ENCODE data around the gene APMAP.
A peak's percentile ranks its signal among the peaks of the same experiment; 100 is the strongest.
"Not testable (repeated sequence)": the region's sequence is repeated elsewhere in the genome, so short reads cannot be mapped to it uniquely, and the experiment has no call there.

The APMAP gene

DNA sequence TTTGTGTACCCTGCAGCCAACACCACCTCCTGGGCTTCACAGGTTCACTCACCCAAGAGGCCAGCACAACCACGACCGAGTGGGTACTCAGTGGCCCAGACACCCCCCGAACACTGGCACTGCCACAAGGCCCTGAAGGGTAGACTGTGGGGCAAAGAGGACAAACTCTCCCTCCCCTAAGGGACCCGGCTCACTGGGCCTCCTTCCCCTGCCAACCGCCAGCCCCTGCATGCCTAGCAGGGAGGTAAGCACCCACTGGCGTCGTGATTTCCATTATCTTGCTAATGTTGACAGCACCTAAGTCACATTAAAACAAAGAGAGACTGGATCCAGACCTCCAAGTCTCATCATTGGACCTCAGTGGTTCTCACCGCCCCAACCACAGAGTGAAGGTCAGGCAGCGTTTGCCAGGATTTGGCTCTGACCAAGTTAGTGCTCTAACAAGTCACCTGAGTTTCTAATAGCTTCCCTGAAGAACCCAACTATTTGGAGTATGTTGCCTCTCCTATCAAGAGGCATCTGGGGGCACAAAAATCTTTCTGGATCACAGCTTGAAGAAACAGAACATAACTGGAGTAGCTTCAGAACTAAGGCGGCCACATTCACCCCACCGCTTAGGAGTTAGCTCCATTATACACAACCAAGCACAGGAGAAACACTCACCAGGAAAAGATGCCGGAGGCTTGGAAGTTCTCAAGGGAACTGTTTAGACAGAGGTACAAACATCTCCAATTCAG is 14.0 kb upstream of the APMAP start:
- no peak for DNase-seq

DNA sequence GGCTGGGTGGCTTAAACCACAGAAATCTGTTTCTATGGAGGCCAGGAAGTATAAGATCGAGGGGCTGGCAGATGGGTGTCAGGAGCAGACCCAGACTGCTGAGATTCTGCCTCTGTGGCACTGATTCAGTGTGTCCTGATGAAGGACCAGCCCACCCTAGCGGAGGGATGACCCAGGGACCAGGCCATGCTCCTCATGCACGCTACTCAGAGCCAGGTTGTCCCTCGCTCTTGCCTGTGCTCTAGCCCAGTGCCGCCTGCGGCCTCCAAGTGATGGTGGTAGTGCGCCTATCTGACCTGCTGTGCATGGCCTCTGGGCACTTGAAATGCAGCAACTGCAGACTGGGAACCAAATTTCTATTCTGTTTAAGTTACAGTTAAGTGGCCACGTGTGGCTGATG is 13.1 kb upstream of the APMAP start:
- no peak for DNase-seq

DNA sequence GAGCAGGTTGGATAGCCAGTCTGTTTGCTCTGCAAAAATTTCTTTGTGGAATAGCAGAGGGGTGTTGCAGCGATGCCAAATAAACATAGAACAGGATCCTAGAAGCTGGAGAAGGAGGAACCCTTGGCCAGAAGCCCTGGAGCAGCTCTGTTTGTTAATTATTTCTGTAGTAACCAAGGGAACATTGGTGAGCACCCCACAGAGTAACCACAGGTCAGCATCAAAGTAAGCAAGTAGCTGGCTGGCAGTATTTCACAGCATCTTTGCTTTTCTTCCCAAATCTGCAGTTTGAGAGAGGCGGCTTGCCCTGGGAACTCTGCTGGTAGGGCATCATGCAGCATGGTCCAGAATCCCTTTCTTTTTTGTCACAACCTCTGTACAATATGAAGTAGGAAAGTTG is 12.7 kb upstream of the APMAP start:
- no peak for DNase-seq

DNA sequence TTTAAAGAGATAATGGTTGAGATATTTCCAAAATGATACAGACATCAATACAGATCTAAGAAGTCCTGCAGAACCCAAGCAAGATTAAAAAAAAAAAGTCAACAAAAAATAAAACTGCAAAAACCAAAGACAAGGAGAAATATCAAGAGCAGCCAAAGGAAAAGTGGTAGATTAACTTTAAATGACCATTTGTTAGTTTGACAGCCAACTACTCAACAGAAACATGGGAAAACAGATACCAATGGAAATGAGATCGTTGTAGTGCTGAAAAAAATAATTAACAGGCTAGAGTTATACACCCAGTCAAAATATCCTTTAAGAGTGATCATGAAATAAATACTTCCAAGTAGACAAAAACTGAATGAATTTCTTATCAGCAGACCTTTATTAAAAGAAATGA is 10.5 kb upstream of the APMAP start:
- DNase-seq: no peak

DNA sequence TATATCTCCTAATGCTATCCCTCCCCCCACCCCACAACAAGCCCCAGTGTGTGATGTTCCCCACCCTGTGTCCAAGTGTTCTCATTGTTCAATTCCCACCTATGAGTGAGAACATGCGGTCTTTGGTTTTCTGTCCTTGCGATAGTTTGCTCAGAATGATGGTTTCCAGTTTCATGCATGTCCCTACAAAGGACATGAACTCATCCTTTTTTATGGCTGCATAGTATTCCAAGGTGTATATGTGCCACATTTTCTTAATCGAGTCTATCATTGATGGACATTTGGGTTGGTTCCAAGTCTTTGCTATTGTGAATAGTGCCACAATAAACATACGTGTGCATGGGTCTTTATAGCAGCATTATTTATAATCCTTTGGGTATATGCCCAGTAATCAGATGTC is 8.8 kb upstream of the APMAP start:
- not testable (repeated sequence) for DNase-seq

DNA sequence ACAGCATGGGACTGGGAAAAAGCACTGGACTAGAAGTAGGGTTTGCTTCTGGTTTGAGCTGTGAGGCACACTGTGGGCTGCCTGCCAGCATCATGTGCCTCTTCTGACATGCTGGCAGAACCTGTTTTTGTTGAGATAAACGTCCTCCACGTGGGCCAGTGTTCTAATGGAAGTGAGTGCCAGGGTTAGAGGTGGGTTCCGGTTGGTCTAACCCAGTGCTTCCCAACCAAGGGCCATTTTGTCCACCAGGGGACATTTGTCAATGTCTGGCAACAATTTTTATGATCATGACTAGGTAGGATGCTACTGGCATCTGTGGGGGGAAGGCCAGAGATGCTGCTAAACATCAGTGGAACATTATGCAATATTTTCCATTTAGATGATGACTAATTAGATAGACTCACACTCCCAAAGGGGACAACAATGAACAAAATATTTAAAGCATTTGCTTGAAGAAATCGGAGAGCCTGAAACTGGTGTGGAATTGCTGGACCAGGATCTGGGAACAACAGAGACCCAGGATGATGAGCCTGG is 7.8 kb upstream of the APMAP start:
- no peak for DNase-seq

DNA sequence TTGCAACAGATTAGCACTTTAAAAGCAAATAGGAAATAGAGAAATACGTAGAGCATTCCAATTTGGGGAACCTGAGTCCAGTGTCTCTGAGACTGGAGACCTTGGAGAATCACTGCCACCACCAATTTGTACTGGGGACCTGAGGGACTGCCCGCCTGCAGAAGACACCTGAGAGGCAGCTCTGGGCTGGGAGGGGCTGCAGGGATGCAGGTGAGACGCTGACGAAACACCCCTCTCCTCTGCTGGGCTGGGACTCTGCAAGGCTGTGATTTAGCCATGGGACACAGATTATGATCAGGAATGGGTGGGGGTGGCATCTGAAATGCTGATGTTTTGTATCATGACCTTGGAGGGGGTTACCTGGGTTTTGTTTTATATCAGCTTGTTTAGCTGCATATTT is 7.0 kb upstream of the APMAP start:
- DNase-seq: no peak

DNA sequence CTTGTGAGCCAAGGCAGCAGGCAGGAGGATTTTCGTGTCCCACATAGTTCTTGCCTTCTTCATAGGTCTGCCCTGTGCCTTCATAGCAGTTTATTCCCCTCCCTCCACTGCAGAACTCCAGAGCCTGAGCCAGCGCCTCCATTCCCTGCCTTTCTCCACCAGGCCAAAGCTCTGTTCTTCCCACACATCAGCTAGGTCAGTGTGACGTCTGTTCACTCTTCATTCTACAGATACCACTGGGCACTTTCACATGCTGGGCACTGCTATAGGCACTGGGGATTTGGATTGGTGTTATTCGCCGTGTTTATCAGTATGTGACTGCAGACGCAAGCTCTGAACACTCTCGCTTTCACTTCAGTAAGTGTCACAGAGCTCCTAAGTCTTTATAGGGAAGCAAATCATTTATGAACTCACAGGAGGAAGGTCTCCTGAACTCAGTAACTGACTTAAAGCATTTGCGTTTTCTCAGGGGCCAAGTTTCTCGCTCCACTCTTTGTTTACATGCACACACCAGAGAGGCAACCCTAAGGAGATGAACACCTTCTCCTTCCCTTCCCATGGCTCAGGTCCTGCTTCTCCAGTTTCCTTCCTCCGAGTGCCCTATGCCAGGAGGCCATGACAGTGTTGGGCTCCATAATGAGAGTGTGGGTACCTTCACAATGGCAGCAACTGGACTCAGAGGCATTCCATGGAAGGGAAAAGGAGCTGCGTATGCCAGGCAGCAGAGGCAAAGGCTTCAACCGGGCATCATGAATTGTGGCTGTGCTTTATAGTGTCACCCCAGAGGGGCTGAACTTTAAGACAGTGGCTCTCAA is 6.3 kb upstream of the APMAP start:
- DNase-seq: no peak

DNA sequence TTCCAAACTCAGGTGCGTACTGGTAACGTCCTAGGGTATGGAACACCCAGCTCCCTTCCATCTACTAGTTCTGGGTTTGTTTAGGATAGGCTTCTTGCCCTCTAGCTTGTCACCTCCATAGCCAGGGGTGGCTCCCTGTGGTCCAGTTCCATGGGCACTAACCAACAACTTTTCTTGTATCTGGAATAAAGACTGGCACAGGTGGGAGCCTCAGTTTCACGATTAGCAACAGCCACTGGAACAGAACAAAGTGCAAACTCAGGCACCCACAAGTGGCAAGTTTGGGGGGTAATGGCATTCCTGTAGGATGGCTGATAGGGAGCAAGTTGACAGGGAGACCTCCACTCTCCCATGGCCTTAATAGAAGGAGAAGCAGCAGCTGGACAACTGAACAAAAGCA is 5.6 kb upstream of the APMAP start:
- DNase-seq: no peak

DNA sequence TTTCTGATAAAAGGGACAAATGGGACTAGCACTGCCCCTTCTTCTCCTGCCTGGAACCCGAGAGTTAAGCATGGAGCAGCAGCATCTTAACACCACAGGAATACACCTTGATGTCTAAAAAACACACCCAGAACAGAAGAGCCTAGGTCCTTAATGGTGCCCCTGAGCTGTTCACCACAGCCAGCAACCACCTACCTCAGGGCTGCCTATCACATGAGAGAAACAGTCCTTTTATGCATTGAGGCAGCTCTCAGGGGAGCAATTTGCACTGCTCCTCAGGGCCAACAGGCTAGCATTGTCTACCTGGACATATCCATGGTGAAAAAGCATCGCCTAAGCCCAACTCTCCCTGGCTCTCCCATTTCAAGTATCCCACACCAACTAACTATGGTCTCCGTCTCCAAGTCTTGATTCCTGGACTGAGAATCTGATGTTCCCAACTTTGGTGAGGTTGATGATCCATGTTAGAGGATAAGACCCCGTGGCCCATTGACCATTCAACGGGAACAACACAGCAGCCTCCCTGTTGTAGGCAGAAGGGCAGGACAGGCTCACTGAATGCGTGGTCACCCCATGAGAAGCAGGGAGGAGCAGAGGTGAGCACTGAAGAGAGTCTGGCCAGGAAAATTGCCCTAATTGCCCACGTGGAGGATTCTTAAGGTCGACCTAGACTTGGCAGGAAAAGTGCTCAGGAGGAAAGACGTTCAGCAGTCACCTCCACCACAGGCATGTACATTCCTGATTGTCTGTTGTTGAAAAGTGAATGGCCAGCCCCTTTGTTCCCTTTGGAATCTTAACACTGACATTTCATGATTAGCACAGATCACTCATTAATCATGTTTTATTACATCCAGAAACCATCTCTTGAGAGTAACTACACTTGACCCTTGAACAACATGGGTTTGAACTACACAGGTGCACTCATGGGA is 4.2 kb upstream of the APMAP start:
- no peak for DNase-seq

DNA sequence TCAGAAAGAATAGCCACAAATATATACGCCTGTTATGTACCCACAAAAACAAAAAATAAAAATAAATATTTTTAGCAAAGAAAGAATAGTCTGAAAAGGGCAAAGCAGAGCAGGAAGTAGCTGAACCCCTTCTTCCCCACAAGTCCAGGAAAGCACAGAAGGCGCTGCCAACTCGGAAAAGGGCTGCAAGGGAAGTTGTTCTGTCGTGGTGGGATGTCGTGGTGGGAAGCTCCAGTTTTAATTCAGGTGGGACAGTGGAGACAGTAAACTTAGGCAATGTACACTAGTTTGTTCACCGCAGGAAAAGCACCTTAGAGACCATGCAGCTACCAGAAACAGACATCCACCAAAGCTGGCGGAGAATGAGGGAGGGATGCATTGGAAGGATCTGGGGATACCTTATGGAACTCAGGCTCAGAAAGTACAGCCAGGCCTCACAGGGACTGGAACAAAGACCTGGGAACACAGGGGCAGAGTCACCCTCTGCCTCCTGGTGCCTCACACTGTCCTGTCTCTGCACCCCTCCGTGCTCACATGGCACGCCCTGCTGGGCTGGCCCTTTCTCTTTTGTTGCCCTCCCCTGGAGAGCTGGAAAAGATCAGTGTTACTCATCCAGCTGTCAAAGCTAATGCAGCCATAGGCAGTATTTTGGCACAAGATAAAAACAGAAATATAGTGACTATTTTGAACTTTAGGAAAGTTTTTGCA is 3.3 kb upstream of the APMAP start:
- no peak for DNase-seq

DNA sequence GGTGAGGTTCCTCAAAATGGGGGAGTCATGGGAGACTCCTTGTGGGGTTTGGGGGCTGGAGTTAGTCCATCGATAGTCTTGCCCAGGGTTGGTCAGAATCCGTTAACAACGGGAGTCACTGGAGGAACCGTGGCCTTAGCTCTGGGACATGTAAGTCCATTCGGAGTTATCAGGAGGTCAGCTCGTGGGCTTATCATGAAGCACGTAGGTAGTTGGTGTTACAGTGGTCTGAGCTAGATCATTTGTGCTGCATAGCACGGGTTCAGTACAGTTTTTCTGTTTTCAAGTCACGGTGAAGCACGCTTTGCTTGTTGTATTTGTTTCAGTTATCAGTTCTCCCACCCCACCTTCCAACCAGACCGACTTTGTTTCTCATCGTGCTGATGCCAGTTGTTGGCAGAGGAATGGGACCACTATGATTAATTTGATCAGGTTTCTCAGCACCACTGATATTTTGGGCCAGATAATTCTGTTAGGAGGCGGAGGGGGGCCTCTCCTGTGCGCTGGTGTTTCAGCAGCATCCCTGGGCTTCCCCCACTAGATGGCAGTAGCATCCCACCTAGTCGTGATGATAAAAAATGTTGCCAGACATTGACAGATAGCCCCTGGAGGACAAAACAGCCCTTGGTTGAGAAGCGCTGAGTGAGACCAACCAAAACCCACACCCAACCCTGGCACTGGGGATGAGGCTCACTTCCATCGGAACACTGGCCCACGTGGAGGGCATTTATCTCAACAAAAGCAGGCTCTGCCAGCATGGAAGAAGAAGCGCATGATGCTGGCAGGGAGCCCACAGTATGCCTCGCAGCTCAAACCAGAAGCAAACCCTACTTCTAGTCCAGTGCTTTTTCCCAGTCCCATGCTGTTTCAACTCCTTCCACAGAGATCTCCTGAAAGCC is 2.2 kb upstream of the APMAP start:
- peak; percentile 69 to 76 for DNase-seq

DNA sequence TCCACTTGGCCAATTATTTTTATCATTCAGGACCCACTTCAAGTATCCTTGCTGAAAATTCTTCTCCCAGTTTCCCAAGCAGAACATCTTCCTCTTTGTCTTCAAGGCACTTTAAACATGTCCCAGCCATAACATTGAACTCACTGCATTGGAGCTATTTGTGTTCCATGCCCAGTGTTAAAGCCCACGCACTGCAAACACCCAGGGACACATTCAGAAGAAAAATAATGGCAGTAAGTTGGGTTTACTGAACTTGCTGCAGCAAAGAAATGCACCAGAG is 1.6 kb upstream of the APMAP start:
- DNase-seq: no peak

DNA sequence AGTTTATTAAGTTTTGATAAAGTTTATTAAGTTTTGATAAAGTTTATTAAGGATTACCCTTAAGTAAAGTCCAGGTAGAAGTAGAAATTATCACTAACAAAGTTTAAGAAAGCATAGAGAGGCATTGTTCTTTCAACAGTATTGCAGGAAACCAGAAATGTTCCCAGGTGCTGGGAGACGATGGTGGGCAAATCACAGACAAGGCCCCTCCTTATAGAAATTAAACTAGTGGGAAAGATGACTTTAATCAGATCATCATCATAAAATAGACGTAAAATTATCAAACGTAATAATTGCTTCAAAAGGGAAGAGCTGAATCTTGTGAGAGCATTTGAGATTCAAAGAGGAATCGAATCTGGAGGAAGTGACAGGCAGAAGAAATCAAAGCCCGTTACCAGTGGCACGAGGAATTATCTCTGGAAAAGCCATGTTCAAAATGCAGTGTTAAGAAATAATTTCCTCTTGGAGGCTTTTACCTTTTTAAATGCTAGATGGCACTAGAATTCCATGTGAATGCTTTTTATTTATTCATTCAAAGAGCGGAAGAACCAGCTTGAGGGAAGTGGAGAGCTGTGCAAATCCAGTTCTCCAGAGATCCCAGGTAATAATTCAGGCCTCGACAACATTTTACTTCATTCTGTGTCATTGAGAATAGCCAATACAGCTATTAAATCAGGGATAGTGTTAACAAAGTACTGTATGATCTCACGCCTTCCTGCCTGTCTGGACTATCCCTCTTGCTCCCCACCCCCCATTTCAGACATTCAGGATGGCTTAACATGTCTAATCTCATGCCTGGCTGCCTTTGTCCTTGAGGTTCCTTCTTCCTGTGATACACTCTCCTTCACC is 1.0 kb upstream of the APMAP start:
- DNase-seq: no peak

DNA sequence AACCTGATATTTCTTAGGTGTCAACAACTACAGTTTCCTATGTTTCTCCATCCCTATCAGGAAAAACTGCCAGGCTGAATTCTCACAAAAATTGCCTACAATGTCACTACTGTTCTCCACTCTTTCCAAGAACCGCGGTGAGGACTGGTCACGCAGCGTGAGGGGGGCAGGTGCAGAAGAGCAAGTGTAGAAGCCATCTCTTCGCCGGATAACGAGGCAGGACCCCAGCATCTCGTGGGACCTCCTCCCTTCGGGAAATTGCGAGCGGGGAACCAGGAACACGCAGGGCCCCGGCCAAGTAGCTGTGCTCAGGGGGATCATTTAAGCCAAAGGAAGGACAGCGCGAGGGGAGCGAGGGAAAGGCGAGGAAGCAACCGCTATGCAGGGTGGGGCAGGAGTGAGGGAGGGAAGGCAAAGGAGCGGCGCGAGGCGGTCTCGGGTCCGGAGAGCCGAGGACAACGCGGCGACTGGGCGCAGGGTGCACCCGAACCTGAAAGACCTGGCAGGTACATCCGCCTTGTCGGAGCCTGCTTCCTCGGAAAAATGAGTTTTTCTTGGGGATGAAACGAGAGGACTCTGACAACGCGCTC is 559 bp downstream of the APMAP start:
- peak in 1 of 2 experiments; percentile 9 for DNase-seq

DNA sequence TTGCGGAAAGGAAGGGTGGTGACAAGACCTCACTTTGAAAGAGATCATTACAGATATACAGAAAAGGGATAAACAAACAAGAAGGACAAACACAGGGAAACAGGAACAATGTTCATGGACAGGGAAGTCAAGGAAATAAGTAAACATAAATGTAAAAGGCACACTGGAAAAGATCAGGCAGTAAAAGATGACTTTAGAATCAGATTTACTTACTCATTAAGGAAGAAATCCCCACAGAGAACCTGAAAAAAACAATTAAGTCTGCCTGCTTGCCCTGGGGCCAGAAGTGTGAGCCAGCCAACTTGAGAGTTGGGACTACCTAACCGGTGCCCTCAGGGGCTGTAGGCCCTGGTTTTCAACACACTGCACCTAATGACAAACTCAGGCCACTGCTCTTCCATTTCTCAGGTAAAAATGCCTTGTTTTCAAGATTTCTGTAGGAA is 1.7 kb downstream of the APMAP start:
- DNase-seq: no peak

DNA sequence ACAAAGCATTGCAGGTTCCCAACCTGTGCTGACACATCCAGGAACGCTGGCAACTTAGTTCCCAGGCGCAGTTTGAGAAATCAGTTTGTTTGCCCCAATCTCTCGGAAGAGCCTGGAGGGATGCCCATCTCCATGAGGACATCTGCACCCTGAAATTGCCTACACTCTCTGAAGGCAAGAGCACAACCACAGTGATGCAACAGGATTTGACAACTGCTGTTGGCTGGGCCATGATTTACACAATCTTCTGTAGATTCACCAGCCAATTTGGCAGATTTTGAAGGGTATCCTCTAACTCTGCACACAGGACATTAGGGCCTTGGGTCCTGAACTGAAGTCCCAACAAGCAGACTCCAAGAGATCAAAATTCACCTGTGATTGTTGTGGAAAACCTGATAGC is 3.4 kb downstream of the APMAP start:
- DNase-seq: no peak

DNA sequence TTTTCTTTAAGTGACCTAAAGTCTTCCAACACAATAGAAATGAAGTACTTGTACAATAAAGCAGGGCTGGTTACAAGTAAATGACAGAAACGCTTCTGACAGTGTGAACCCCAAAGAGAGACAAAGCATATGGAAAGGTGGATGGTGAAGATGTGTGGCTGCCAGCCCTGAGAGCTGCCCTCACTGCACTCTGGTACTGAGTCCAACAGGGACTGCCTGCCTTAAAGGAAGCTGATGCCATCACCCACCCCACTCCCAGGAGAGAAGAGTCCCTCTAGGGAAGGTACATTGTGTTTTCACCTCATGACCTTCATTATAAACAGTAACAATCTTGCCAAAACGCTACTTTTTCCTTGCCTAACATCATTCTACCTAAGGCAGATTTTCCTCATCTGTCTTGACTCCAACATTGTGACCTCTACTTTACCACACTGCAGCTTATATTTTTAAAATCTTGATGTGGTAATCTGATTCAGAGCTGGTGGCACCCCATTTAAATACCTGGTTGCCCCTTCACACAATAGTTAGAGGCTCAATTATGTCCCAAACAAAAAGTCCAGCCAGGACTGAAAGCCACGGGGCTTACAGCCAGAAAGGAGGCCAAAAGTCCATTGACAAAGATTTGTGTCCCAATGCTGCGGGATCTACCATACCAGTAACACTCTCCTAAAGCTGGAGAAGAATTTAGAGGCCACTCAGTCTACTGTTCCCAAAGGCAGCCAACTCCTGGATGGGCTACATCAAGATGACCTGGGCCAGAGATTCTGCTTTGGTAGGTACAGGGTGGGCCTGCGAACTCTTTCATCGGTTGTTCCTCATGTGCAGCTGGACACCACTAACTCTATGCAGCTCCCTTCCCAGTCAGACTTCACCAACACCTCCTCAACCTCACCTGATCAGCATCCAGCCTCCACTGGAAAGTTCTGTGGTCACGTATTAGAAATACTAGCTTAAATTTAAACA is 4.4 kb downstream of the APMAP start:
- no peak for DNase-seq

DNA sequence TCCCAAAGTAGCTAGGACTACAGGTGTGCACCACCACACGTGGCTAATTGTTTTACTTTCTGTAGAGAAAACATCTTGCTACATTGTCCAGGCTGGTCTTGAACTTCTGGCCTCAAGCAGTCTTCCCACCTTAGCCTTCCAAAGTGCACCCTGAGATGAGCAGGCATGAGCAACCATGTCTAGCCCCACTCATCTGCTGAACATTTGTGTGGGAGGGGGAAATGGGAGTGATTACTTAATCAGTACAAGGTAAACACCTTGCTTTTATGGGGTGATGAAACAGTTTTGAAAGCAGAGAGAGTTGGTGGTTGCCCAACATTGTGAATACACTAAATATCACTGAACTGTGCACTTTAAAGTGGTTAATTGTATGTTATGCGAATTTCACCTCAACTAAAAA is 5.3 kb downstream of the APMAP start:
- DNase-seq: peak in 1 of 2 experiments; percentile 41

Data from stimulated activated CD4-positive, alpha-beta T cell treated with anti-CD3 and anti-CD28 coated beads, Interleukin-4, amount 100 ng/mL, for 4 hours (primary cell).